Inflammatory macrophage treated with lipopolysaccharide for 1 hour (primary cell): ENCODE data around the gene LCE3C.
"Not testable (repeated sequence)": the region's sequence is repeated elsewhere in the genome, so short reads cannot be mapped to it uniquely, and the experiment has no call there.

Experiments
- DNase-seq, 2 donors: peaks; one replicate each; pipeline ENCODE4 v3.0.0-alpha.2; 2020 to 2022

LCE3C gene

GRCh38 chr1:152599934-152600333, at the start of gene LCE3C:
Gene LCE3C (plus strand): TSS chr1:152600234. CDS start chr1:152600732, 498 bp downstream.
- no peak for DNase-seq

GRCh38 chr1:152565115-152565514, 34.9 kb upstream of the LCE3C start:
- DNase-seq = no peak

- DNase-seq = no peak
These were observed 34.4 kb upstream of the LCE3C start for GRCh38 chr1:152565535-152566215.

- no peak for DNase-seq
These were observed 33.4 kb upstream of the LCE3C start, which contains the start of gene LCE3E for GRCh38 chr1:152566681-152567080. Gene LCE3E (minus strand): TSS chr1:152566780. CDS start chr1:152566208, 572 bp downstream.

GRCh38 chr1:152577168-152577567, 22.9 kb upstream of the LCE3C start:
- no peak for DNase-seq

GRCh38 chr1:152579526-152579925, 20.5 kb upstream of the LCE3C start:
- DNase-seq = not testable (repeated sequence)

GRCh38 chr1:152580433-152580832, 19.6 kb upstream of the LCE3C start, which contains the start of gene LCE3D:
Gene LCE3D (minus strand): TSS chr1:152580516. CDS start chr1:152579936, 580 bp downstream.
- no peak for DNase-seq

- no peak for DNase-seq
These were observed 17.4 kb upstream of the LCE3C start for GRCh38 chr1:152582647-152583046.

GRCh38 chr1:152585586-152585985, 14.4 kb upstream of the LCE3C start:
- no peak for DNase-seq

- DNase-seq = no peak
These were observed 3.0 kb upstream of the LCE3C start for GRCh38 chr1:152596986-152597385.

GRCh38 chr1:152613511-152613910, 13.5 kb downstream of the LCE3C start, which contains the start of gene LCE3B:
Gene LCE3B (plus strand): TSS chr1:152613811. CDS start chr1:152613811, 0 bp downstream.
- no peak for DNase-seq

- no peak for DNase-seq
These were observed 22.0 kb downstream of the LCE3C start for GRCh38 chr1:152621993-152622392.

GRCh38 chr1:152622803-152623202, 22.8 kb downstream of the LCE3C start, which contains the start of gene LCE3A:
Gene LCE3A (minus strand): TSS chr1:152623103. CDS start chr1:152623103, 0 bp downstream.
- no peak for DNase-seq

- DNase-seq = no peak
These were observed 23.3 kb downstream of the LCE3C start for GRCh38 chr1:152623203-152623844.

GRCh38 chr1:152626744-152627143, 26.7 kb downstream of the LCE3C start:
- DNase-seq = no peak

GRCh38 chr1:152630596-152630995, 30.6 kb downstream of the LCE3C start:
- DNase-seq = no peak

GRCh38 chr1:152640351-152640750, 40.3 kb downstream of the LCE3C start:
- DNase-seq = no peak

GRCh38 chr1:152643945-152644344, 43.9 kb downstream of the LCE3C start:
- DNase-seq = no peak

GRCh38 chr1:152645146-152645545, 45.1 kb downstream of the LCE3C start:
- no peak for DNase-seq

GRCh38 chr1:152646656-152647055, 46.6 kb downstream of the LCE3C start:
- DNase-seq = no peak
